ENCODE results near the gene SERBP1.

- TF ChIP-seq CTCF (IDR thresholded peaks at IDR 0.05) (no peak), EP300 (IDR thresholded peaks at IDR 0.05) (no peak), POLR2A (IDR thresholded peaks at IDR 0.05) (no peak)
Measured at GRCh38 chr1:67393737-67394136, 36.5 kb downstream of the SERBP1 start.
